Common myeloid progenitor, CD34-positive (primary cell): ENCODE results near the gene RP2.

Source experiments
- CTCF ChIA-PET: fragments of 350-600 bp; sonication (Branson Sonifier 250); formaldehyde crosslinking; loops from one replicate; lab custom pipeline; 2021; ENCODE audit warnings: antibody characterized with exemption; lab: Charles Lee
- POLR2A ChIA-PET: fragments of 350-600 bp; sonication (Branson Sonifier 250); formaldehyde crosslinking; loops from one replicate; lab custom pipeline; 2021; ENCODE audit warnings: antibody characterized with exemption; lab: Charles Lee
- DNase-seq, 3 donors: peaks; one replicate each; pipeline versions ENCODE4 v3.0.0 to v3.0.0-alpha.2; 2013
- H3K27ac ChIP-seq, 2 experiments: 1 replicate in 1 of 2; 2 replicates in 1 of 2; pipeline ENCODE4 v1.7.0; 2013; ENCODE audit warnings: inconsistent platforms in 2 of 2, low read length in 2 of 2, mild to moderate bottlenecking in 2 of 2, low read depth in 1 of 2, moderate library complexity in 1 of 2; ENCODE audit not compliant: severe bottlenecking in 2 of 2, insufficient read depth in 1 of 2, poor library complexity in 1 of 2
- H3K27me3 ChIP-seq, 5 experiments: replicated peaks in 2 of 5; 1 replicate in 3 of 5; 2 replicates in 2 of 5; pipeline versions ENCODE4 v1.6.1 to v1.7.0; 2013; ENCODE audit warnings: low read length in 4 of 5, mild to moderate bottlenecking in 2 of 5, moderate library complexity in 2 of 5, inconsistent platforms in 1 of 5; ENCODE audit not compliant: insufficient read depth in 5 of 5, control insufficient read depth in 4 of 5
- H3K36me3 ChIP-seq, 4 experiments: 1 replicate in 2 of 4; 2 replicates in 2 of 4; pipeline versions ENCODE4 v1.6.1 to v1.7.0; 2013; ENCODE audit warnings: low read length in 3 of 4, control low read depth in 1 of 4, mild to moderate bottlenecking in 1 of 4; ENCODE audit not compliant: control insufficient read depth in 4 of 4, insufficient read depth in 4 of 4
- H3K4me1 ChIP-seq, 4 experiments: 1 replicate in 3 of 4; 2 replicates in 1 of 4; pipeline versions ENCODE4 v1.6.1 to v1.7.1; 2013; ENCODE audit warnings: low read length in 3 of 4, mild to moderate bottlenecking in 3 of 4, control low read depth in 1 of 4, inconsistent platforms in 1 of 4, moderate library complexity in 1 of 4; ENCODE audit not compliant: control insufficient read depth in 4 of 4, insufficient read depth in 4 of 4; ENCODE audit errors: control extremely low read depth in 1 of 4
- H3K4me3 ChIP-seq, 7 experiments: 1 replicate in 4 of 7; 2 replicates in 3 of 7; pipeline versions ENCODE4 v1.5.1 to v1.7.0; 2013; ENCODE audit warnings: mild to moderate bottlenecking in 7 of 7, low read length in 6 of 7, moderate library complexity in 6 of 7, inconsistent platforms in 2 of 7, low read depth in 2 of 7, control low read depth in 1 of 7; ENCODE audit not compliant: insufficient read depth in 4 of 7, control insufficient read depth in 1 of 7; ENCODE audit errors: extremely low read depth in 1 of 7
- H3K9me3 ChIP-seq, 5 experiments: 1 replicate in 4 of 5; 2 replicates in 1 of 5; pipeline versions ENCODE4 v1.6.1 to v1.7.1; 2013; ENCODE audit warnings: low read length in 4 of 5, mild to moderate bottlenecking in 2 of 5, inconsistent platforms in 1 of 5, low read depth in 1 of 5, moderate library complexity in 1 of 5; ENCODE audit not compliant: control insufficient read depth in 4 of 5, insufficient read depth in 2 of 5; ENCODE audit errors: control extremely low read depth in 1 of 5
- WGBS: methylation state at CpG from one replicate; pipeline ENCODE4 v1.1.5; 2013; ENCODE audit not compliant: insufficient coverage; 5-methylcytosine and 5-hydroxymethylcytosine counted together

Gene RP2

GRCh38 chrX:46841346-46841745 lies 4.5 kb downstream of the RP2 start:
- Histone ChIP-seq H3K9me3 (peaks cover 0 to 9% (median 0%) of the 10 kb centered on the region in 5 experiments), H3K27ac (peak overlapping the region in 1 of 2 experiments; percentile 32), H3K4me1 (peaks cover 2 to 22% (median 14%) of the 10 kb centered on the region in 4 experiments), H3K4me3 (no peak overlapping the region), H3K36me3 (no peaks in the 10 kb centered on the region), H3K27me3 (no peaks in the 10 kb centered on the region)
- 79% methylated on average over 1 of the region's 1 CpG for WGBS
- CTCF ChIA-PET = no interaction called here
- POLR2A ChIA-PET = no interaction called here
- DNase-seq = no peak

GRCh38 chrX:46844913-46845312 lies 8.1 kb downstream of the RP2 start:
- Histone ChIP-seq H3K27ac (no peak overlapping the region), H3K9me3 (no peaks in the 10 kb centered on the region), H3K27me3 (no peaks in the 10 kb centered on the region), H3K36me3 (peaks cover 0 to 2% (median under 1%) of the 10 kb centered on the region in 4 experiments), H3K4me1 (peaks cover 0 to 11% (median 3%) of the 10 kb centered on the region in 4 experiments), H3K4me3 (no peak overlapping the region)
- DNase-seq = no peak
- ChIA-PET CTCF (interaction anchor here (1.0 kb wide), 1 partner anchor 59 kb away, joined by 3 read pairs; no protein-coding TSS in a partner anchor), POLR2A (no interaction called here)

- no peak for DNase-seq
- no peaks in the 10 kb centered on the region for H3K4me1 ChIP-seq
- H3K36me3 ChIP-seq = peaks cover 0 to 12% (median 6%) of the 10 kb centered on the region in 4 experiments
- ChIA-PET POLR2A (no interaction called here), CTCF (interaction anchor here (1.1 kb wide), 1 partner anchor 11 kb away, joined by 3 read pairs; no protein-coding TSS in a partner anchor)
- H3K9me3 ChIP-seq = no peaks in the 10 kb centered on the region
- H3K27ac ChIP-seq = no peak overlapping the region
- no peak overlapping the region for H3K4me3 ChIP-seq
- peaks cover 0 to under 1% (median 0%) of the 10 kb centered on the region in 5 experiments for H3K27me3 ChIP-seq
Observed at GRCh38 chrX:46849933-46850332, 13.1 kb downstream of the RP2 start.

GRCh38 chrX:46850771-46851170 lies 13.9 kb downstream of the RP2 start:
- Histone ChIP-seq H3K4me3 (no peak overlapping the region), H3K27me3 (peaks cover 0 to 3% (median 0%) of the 10 kb centered on the region in 5 experiments), H3K36me3 (peaks cover 0 to 14% (median 6%) of the 10 kb centered on the region in 4 experiments), H3K9me3 (no peaks in the 10 kb centered on the region), H3K4me1 (no peaks in the 10 kb centered on the region), H3K27ac (no peak overlapping the region)
- 100% methylated on average over 1 of the region's 1 CpG for WGBS
- DNase-seq = no peak
- CTCF ChIA-PET = no interaction called here
- POLR2A ChIA-PET = no interaction called here

- ChIA-PET CTCF (no interaction called here), POLR2A (no interaction called here)
- Histone ChIP-seq H3K4me3 (no peak overlapping the region), H3K4me1 (no peaks in the 10 kb centered on the region), H3K27me3 (peaks cover 0 to 3% (median 0%) of the 10 kb centered on the region in 5 experiments), H3K36me3 (peaks cover 0 to 21% (median 11%) of the 10 kb centered on the region in 4 experiments), H3K9me3 (no peaks in the 10 kb centered on the region), H3K27ac (no peak overlapping the region)
- DNase-seq = no peak
Observed at GRCh38 chrX:46856483-46856882, 19.6 kb downstream of the RP2 start.

GRCh38 chrX:46860557-46860956 lies 23.7 kb downstream of the RP2 start:
- Histone ChIP-seq H3K27ac (no peak overlapping the region), H3K4me1 (no peaks in the 10 kb centered on the region), H3K36me3 (peaks cover 0 to 16% (median 6%) of the 10 kb centered on the region in 4 experiments), H3K4me3 (no peak overlapping the region), H3K27me3 (no peaks in the 10 kb centered on the region), H3K9me3 (no peaks in the 10 kb centered on the region)
- WGBS = no CpG with 5 or more reads among the region's 1 CpG
- POLR2A ChIA-PET = no interaction called here
- CTCF ChIA-PET = no interaction called here
- DNase-seq = no peak

- 86% methylated on average over 1 of the region's 2 CpGs for WGBS
- ChIA-PET POLR2A (no interaction called here), CTCF (no interaction called here)
- Histone ChIP-seq H3K4me3 (no peak overlapping the region), H3K27me3 (no peaks in the 10 kb centered on the region), H3K9me3 (peaks cover 0 to 3% (median 0%) of the 10 kb centered on the region in 5 experiments), H3K36me3 (peaks cover 0 to 18% (median 9%) of the 10 kb centered on the region in 4 experiments), H3K27ac (no peak overlapping the region), H3K4me1 (no peaks in the 10 kb centered on the region)
- DNase-seq = no peak
Observed at GRCh38 chrX:46863072-46863471, 26.2 kb downstream of the RP2 start.
